CD4-positive, alpha-beta T cell treated with Interleukin-2 at 100 ng/mL for 4 hours (primary cell): ENCODE results near the gene CD80.
"Not testable (repeated sequence)": the region's sequence is repeated elsewhere in the genome, so short reads cannot be mapped to it uniquely, and the experiment has no call there.

Source experiments
- DNase-seq: peaks from one replicate; pipeline ENCODE4 v3.0.0-alpha.2; 2020; ENCODE audit warnings: low spot score

The CD80 gene

DNA sequence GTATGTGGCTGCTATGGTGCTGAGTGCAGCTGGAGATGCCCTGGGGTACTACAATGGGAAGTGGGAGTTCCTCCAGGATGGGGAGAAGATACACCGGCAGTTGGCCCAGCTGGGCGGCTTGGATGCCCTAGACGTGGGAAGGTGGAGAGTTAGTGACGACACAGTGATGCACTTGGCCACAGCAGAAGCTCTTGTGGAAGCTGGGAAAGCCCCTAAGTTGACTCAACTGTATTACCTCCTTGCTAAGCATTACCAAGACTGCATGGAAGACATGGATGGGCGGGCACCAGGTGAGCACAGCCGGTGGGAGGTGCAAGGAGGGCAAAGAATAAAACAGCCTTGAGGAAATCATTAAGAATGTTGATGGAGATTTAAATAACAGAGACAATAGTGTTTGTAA is 22.8 kb upstream of the CD80 start:
- DNase-seq: peak; percentile 29

DNA sequence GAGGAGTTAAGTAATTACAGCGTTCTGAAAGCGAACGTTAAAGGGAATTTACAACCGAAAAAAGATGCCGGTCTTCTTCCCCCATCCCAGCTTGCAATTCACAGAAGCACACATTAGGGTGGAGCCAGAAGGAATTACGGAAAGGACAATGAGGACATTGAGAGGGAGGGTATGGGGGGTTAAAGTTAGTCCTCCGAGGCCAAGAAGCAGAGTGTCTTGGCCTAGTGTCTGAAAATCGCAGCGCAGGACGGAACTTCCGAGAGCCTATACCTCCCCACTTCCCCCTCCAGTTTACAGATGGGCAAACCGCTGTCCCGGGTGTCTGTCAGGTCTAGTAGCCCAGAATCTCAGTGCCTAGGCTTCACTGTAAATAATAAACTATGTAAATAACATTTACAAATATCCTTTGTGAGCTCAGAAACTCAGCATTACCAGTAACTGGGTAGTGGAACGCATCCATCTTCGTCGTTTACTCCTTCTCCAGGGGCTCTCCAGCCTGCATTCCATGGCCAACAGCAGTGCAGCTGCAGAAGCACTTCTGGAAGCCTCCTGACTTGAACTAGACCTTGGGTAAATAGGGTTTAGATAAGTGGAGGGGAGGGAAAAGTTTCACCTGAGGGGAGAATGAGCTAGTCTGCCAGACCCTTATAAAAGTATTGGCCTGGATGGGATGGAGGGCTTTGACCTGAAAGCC is 20.8 kb upstream of the CD80 start:
- peak; percentile 30 for DNase-seq

DNA sequence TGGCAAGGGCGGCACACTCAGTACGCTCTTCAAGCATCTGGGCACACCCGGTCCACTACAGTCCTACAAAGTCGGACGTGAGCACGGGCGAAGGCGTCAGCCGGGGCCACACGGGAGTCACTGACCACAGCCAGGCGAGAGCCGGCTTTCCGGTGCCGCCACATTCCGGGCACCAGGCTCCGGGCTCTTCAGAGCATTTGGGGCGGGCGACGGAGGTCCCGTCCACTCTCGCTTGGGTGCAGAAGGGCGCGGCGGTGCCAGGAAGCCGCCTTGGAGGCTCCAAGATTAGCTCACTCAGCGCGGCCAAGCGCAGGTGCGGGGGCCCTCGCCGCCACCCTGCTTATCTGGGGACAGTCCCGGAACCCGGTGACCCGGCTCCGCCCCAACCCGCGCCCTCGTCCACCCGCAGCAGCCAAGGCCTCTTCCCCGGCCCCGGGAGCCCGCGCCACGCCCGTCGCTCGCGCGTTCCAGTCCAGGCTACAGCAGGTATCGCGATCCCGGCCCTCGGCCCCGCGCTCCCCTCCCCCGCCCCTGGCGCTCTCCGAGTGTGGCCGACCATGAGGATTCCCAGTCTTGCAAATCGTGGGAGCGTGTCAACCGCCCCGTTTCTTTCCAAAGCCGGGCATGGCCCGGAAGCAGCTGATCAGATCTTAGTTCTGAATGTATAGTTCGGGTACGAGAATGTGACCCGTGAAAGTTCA is 20.1 kb upstream of the CD80 start, which contains the start of gene ADPRH:
Gene ADPRH (plus strand): TSS at position 127 of the 701 bp plus-strand sequence. CDS start 2,678 bp downstream, outside the sequence.
- peak; percentile 47 for DNase-seq

DNA sequence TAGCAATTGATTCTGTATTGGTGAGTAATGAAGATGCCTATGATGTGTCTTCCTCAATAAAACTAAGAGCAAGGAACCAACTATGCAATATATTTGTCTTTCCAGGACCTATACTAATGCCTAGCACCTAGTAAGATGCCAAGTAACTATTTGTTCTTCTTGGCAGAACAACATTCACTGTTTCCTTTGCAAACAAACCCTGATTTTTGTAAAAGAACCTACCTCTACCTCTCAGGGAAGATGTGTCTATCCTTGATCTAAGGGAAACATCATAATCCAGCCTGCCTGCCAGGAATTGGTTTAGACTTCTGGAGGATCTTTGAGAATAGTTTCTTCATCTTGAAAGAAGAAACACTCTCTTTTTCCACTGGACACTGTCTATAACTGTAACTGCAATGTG is 16.1 kb upstream of the CD80 start:
- DNase-seq: no peak

DNA sequence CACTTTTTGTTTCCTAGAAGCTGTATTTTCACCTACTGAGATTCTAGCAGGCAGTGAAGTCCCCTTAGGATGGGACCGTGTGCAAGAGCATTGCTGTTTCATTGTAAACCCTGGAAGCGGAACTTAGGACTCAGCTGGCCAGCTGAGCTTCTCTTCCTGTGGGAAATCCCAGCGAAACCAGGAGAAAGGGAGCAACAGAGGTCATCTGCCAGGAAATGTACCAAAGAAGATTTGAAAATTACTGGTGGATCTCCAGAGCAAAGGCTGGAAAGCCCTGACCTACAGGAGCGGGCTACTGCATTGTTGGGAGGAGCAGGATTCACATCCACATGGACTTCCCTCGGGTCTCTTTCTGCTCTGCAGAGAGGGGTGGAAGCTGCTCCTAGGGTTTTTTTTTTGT is 12.3 kb upstream of the CD80 start:
- DNase-seq: no peak

DNA sequence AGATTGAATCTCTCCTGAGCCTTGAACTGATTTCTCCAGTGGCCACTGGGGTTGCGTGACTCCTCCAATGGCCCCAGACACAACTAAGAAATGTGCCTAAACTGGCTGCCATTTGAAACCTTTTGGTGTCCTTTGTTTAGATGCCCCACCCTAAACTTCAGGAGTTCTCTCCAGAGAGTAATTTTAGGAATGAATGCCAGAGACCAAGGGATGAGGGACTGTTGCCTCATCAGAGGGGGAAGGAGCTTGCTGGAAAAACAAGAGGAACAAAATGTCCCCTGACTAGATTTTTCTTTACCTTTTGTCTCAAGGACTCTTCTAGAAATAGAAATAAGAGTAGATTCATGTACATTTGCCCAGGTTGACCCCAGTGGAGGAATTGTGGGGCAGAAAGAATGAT is 11.8 kb upstream of the CD80 start:
- no peak for DNase-seq

DNA sequence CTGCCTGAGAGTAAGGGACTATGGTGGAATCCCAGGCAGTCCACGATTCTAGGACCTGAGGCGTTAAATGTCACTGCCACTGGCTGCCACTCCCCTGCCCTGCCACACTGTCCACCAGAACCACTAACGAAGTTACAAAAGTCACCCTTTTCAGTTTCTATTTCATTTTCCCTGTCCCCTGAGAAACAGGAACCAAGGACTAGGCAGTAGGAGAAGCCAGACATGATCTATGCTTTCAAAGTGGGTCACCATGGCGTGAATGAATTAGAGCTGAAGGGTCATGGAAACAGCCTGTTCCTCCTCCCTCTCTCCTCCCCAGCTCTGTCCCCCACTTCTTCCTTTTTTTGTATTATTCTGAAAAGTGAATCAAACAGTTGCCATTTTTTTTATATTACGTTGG is 10.8 kb upstream of the CD80 start:
- DNase-seq: peak; percentile 11

DNA sequence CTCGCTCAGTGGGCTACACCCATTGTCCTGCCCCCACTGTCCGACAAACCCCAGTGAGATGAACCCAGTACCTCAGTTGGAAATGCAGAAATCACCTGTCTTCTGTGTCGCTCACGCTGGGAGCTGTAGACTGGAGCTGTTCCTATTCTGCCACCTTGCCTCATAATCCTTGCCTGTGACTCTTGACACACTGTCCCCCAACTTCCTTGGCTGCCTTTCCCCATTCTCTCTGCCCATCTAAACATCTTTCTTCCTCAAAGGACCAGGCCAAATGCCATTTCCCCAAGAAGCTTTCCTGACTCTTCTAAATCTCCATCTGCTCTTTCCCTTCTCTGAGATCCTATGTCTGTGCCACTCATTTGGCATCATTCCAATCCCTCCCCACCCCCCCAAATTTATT is 9.7 kb upstream of the CD80 start:
- DNase-seq: no peak

DNA sequence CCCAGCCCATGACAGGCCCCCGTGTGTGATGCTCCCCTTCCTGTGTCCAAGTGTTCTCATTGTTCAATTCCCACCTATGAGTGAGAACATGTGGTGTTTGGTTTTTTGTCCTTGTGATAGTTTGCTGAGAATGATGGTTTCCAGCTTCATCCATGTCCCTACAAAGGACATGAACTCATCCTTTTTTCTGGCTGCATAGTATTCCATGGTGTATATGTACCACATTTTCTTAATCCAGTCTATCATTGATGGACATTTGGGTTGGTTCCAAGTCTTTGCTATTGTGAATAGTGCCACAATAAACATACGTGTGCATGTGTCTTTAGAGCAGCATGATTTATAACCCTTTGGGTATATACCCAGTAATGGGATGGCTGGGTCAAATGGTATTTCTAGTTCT is 3.9 kb upstream of the CD80 start:
- not testable (repeated sequence) for DNase-seq

DNA sequence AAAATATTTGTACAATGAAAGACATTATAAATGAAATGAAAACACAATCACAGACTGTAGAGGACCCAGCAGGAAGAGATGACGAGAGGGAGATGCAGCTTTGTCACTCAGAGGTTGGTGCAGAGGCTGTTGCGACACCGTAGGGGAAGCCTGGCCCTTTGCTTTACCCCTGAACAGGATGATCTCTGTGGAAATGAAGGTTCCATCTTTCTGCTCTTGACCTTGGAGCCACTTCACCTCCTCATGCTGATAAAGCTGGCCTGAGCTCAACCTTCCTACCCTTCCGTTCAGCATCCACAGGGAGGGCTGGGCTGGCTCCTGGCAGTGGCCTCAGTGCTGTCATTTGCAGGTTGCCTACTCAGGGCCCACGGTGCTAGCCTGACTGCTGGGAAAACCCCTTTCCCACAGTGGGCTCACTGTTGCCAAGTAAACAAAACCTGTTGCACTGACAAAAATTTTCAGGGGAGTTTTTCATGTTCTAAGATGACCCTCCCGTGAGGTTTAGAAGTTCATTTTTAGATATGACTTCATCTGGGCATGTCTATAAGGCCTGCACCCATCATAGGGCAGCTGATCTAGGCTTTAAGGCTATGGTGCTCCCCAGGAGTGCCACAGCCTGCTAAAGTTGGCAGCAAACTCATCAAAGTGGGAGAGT is 3.0 kb upstream of the CD80 start:
- peak; percentile 71 for DNase-seq

DNA sequence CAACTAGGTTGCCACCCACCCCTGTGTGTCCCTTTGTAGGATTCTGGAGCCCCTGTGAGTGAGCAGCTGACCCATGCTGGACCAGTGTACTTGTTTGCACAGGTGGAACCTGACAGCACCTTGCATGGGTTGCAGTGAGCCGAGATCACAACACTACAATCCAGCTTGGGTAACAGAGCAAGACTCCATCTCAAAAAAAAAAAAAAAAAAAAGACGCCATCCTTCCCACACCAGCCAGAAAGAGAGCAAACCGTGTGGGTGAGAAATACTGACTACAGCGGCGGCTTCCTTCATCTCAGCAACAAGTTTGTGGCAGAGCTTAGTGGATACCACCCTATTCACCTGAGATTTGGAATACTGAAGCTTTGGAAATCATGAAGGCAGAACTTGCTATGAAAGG is 746 bp upstream of the CD80 start:
- no peak for DNase-seq

DNA sequence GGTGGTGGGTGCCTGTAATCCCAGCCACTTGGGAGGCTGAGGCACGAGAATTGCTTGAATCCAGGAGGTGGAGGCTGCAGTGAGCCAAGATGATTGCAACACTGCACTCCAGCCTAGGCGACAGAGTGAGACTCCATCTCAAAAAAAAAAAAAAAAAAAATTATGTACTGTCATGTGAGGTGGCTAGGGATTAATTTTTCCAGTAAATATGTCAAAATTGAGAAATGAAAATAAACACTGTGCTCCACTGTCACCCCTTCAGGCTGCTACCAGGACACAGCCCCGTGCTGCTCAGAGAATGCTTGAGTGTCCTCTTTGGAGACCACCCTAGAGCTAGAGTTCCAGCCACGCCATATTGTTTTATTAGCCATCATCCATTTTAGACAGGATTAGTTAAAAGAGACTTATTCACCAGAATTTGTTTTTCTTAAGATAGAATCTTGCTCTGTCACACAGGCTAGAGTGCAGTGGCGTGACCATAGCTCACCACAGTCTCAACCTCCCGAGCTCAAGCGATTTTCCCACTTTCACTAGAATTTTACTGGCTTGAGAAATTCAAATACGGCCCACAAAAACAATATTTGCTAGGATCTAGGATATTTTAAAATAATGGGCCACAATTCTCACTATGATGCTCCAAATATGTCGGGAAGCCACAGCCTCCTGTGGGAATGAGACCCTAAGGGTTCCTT is 642 bp downstream of the CD80 start:
- DNase-seq: no peak

DNA sequence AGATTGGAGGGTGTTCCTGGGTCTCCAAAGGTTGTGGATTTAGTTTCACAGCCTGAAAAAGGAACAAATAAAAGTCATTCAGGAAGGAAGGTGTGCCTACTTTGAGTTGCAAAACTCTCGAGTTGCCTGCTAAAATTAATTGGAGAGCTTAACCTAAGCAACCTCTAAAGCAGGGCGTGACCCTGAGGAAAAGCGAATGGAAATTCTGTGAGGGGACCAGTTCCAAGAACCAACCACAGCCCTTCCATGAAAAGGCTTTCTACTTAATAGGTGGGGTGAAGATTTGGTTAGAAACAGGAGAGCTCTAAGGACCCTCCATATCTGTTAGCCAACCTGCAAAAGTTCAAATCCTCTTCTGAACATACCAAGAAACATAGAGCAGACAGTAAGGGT is 1.5 kb downstream of the CD80 start:
- peak; percentile 39 for DNase-seq

DNA sequence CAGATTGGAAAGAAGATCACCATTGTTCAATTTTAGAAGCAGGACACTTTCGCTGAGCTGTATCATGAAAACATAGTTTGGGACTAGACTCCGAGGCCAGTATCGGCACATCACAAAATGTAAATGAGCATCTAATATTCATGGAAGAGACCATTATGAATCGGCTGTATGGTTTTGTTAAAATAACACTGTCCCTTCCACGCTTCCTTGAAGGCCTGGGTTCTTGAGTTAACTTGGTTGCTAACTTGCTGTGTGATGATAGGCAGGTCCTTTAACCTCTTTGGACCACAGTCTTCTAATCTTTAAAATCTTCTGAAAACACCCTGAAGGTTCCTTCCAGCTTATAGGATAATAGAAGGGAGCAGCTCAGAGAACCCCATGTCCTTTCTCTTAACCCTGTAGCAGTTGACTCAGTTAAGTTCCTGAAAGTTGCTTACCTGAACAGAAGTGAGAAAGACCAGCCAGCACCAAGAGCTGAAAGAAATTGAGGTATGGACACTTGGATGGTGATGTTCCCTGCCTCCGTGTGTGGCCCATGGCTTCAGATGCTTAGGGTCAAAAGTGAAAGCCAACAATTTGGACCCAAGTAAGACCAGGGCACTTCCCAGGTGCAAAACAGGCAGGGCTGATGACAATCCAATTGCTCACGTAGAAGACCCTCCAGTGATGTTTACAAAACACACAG is 2.1 kb downstream of the CD80 start:
- DNase-seq: no peak

DNA sequence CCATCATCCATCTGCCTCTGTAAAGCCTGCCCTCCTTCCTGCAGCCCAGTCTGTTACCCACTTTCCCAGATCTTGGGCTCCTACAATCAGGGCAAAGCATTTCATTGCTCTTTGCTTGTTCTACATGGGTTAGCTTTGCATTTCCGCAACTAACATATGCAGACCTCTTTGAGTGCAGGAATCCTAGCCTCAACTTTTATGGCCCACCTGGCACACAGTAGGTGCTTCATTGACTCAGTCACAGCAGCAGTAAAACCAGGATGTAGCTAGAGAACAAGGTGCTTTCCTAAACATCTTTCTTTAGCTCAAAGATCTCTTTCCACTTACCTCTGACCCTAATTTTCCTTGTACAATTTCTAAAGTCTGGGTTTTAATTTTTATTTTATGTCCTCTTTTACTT is 3.5 kb downstream of the CD80 start:
- no peak for DNase-seq

DNA sequence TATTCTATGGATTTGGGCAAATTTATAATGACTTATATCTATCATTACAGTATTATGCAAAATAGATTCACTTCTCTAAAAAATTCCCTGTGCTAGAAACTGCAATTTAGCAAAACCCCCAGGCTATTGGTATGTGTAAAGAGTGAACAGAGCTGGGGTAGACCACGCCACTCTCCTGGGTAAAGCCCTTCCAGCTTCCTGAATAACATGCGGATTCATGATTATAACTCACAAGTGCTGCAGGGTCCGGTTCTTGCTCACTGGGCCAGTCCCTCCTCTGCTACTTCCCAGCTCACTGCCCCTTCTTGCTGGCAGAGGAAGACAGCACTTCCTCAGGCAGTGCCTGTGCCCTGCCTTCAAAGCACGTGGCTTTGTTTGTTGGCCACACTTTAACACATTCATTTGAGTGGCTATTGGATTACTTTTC is 4.1 kb downstream of the CD80 start:
- no peak for DNase-seq

DNA sequence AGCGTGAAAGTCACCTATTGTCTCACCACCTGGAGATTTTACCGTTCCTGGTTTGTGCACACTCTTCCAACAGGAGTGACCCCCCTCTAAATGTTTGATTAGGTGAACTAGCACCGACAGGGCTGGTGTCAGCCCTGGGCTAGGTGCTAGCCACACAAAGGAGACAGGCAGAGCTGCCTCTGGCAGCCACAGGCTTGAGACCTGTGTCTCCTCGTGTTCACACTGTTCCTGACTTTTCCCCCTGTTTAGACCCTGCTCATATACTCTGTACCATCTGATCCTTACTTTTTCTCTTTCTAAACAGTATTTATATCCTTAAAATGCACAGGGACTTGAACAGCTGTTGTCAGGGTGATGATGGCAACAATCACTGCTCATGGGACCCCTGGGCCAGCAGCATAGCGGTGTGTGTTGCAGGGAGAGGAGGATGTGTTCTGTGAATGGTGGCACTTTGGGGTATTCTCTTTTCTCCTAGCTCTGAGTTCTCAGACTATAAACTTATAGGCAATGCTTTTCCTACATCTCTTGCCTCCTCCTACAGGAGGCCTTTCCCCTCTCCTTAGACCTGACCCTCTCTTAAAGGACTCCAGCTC is 5.5 kb downstream of the CD80 start:
- DNase-seq: no peak

DNA sequence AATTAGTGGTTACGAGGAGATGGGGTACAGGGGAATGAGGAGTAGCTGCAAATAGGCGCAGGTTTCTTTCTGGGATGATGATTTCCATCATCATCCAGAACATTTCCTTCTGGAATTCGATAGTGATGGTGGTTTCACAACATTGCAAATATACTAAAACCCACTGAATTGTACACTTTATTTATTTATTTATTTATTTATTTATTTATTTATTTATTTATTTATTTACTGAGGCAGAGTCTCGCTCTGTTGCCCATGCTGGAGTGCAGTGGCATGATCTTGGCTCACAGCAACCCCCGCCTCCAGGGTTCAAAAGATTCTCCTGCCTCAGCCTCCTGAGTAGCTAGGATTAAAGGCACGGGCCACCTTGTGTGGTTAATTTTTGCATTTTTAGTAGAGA is 6.5 kb downstream of the CD80 start:
- DNase-seq: not testable (repeated sequence)

DNA sequence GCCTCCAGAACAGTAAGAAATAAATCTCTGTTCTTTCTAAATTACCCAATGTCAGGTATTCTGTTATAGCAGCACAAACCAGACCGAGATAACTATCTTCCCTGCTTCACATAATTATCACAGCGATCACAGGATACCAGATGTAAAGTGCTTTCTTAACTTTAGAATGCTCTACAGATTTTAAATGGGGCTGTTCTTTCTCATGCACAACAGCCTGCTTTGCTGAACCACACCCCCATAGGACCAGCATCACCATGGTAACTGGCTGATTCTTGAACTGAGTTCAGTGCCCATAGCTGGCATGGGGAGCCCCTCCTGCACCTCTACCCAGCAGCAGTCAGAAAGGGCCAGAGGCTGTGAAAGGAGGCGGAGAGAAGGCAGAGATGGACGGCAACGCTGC is 7.8 kb downstream of the CD80 start:
- DNase-seq: no peak

DNA sequence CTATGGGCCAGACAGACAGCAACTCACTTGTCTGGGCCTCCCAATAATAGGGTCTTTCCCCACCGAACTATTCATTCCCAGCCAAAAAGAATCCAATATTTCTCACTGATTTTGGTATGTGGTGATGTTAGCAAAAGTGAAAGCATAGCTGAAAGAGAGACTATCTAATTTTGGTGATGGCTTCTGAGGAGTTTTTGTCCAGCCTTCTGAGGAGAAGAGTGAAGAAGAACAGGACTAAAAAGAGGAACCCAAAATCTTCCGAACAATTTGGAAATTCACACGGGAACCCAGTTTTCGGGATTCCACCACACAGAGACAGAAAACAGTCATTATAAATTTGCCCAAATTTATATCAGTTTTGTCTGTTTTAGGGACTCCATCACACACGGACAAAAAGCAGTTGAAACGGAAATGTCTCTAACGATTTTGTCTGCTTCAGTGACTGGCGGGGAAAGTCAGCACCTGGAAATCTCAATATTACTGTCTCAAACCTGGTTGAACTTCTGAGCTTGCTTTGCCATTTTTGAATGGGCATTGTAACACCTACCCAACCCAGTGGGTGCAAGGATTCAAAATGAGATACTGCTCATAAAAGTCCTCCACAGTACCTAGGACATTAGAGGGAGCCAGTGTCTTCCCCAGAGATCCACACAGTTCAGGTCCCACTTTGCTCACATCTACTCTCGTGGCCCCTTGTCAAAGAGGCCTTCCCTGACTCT is 9.1 kb downstream of the CD80 start:
- DNase-seq: no peak

DNA sequence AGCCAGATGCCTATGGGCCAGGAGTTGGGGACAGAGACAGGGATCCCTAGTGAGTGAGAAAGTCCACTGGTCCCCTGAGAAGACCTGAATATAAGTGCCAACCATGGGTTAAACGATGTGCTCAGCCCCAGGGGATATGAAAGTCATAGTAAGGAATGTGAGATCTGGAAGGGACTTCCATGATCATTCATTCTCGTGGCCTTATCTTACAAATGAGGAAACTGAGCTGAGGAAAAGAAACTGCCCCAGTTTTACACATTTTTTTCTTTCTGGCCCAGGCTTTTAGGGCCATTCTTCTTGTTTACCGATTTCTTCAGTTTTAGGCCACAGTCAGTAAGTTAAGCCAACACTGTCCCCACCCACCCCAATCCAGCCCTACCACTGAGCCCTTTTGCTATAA is 11.1 kb downstream of the CD80 start:
- DNase-seq: no peak
